Muscle of back (tissue), 11 donors: ENCODE measurements around the gene CTH. TPM values are rescaled to one million over a fixed set of nuclear protein-coding genes. Genes with fewer than 3 reads are reported as not detected.
"Not testable (repeated sequence)": the region's sequence is repeated elsewhere in the genome, so short reads cannot be mapped to it uniquely, and the experiment has no call there.

Experiments used
- DNase-seq, 3 donors: peaks; one replicate each; pipeline versions ENCODE4 v3.0.0 to v3.0.0-alpha.2; 2013
- polyA plus RNA-seq, 10 donors: library from polyadenylated mRNA; unstranded; fragments of 120-200 nt; gene quantifications; one replicate each; pipeline ENCODE4 v1.2.1, GENCODE V29; 2013; ENCODE audit not compliant: insufficient read length in 10 of 10

Gene CTH
- polyA plus RNA-seq, 10 donors: 1.1 to 2.8 (median 2.3) TPM

GRCh38 chr1:70452164-70452939 is 41.3 kb downstream of the CTH start:
- not testable (repeated sequence) for DNase-seq

GRCh38 chr1:70455291-70455690 is 44.2 kb downstream of the CTH start:
- no peak for DNase-seq

- DNase-seq: no peak
These were observed 47.1 kb downstream of the CTH start for GRCh38 chr1:70458131-70458530.

GRCh38 chr1:70459496-70460225 is 48.6 kb downstream of the CTH start:
- DNase-seq: no peak

- not testable (repeated sequence) for DNase-seq
These were observed 50.0 kb downstream of the CTH start for GRCh38 chr1:70460740-70461713.

- no peak for DNase-seq
These were observed 51.5 kb downstream of the CTH start for GRCh38 chr1:70462611-70463010.

GRCh38 chr1:70465911-70466310 is 54.8 kb downstream of the CTH start:
- no peak for DNase-seq

GRCh38 chr1:70467531-70467930 is 56.5 kb downstream of the CTH start:
- DNase-seq: no peak

- DNase-seq: no peak
These were observed 57.1 kb downstream of the CTH start for GRCh38 chr1:70468180-70468579.

- DNase-seq: not testable (repeated sequence)
These were observed 58.1 kb downstream of the CTH start for GRCh38 chr1:70469184-70469583.

GRCh38 chr1:70475023-70475422 is 64.0 kb downstream of the CTH start:
- no peak for DNase-seq

GRCh38 chr1:70477090-70477489 is 66.0 kb downstream of the CTH start:
- no peak for DNase-seq

GRCh38 chr1:70477905-70478304 is 66.8 kb downstream of the CTH start:
- DNase-seq: not testable (repeated sequence)

- DNase-seq: no peak
These were observed 72.3 kb downstream of the CTH start for GRCh38 chr1:70483342-70483741.

- DNase-seq: no peak
These were observed 74.6 kb downstream of the CTH start for GRCh38 chr1:70485624-70486023.

- peak; percentile 83 to 95 (median 87) for DNase-seq
These were observed 75.8 kb downstream of the CTH start for GRCh38 chr1:70486676-70487458.

- no peak for DNase-seq
These were observed 76.4 kb downstream of the CTH start for GRCh38 chr1:70487459-70487815.

- peak in 1 of 3 donors; percentile 21 for DNase-seq
These were observed 77.0 kb downstream of the CTH start for GRCh38 chr1:70487910-70488665.
